Fibroblast of skin of scalp (primary cell): ENCODE measurements around the gene ARHGEF12.

Experiments
- DNase-seq: peaks from one replicate; pipeline ENCODE4 v3.0.0-alpha.2; 2013

ARHGEF12 gene

GRCh38 chr11:120343429-120343828, 7.2 kb downstream of the ARHGEF12 start:
- DNase-seq: no peak

GRCh38 chr11:120344302-120345004, 8.2 kb downstream of the ARHGEF12 start:
- peak; percentile 53 for DNase-seq

GRCh38 chr11:120346233-120346632, 10.0 kb downstream of the ARHGEF12 start:
- DNase-seq: no peak

- DNase-seq: no peak
Observed at GRCh38 chr11:120350637-120351036, 14.4 kb downstream of the ARHGEF12 start.

GRCh38 chr11:120352405-120352804, 16.2 kb downstream of the ARHGEF12 start:
- DNase-seq: no peak

- no peak for DNase-seq
Observed at GRCh38 chr11:120354068-120354467, 17.9 kb downstream of the ARHGEF12 start.

- peak; percentile 29 for DNase-seq
Observed at GRCh38 chr11:120354779-120355178, 18.6 kb downstream of the ARHGEF12 start.

GRCh38 chr11:120357620-120358019, 21.4 kb downstream of the ARHGEF12 start:
- no peak for DNase-seq

GRCh38 chr11:120358729-120359128, 22.5 kb downstream of the ARHGEF12 start:
- DNase-seq: no peak

- no peak for DNase-seq
Observed at GRCh38 chr11:120363436-120363835, 27.2 kb downstream of the ARHGEF12 start.

GRCh38 chr11:120365512-120365911, 29.3 kb downstream of the ARHGEF12 start:
- DNase-seq: no peak

GRCh38 chr11:120372296-120372695, 36.1 kb downstream of the ARHGEF12 start:
- DNase-seq: no peak

GRCh38 chr11:120375076-120375475, 38.9 kb downstream of the ARHGEF12 start:
- DNase-seq: no peak

GRCh38 chr11:120376547-120377182, 40.5 kb downstream of the ARHGEF12 start:
- no peak for DNase-seq

GRCh38 chr11:120378474-120378873, 42.3 kb downstream of the ARHGEF12 start:
- DNase-seq: no peak

GRCh38 chr11:120381401-120381800, 45.2 kb downstream of the ARHGEF12 start:
- no peak for DNase-seq

GRCh38 chr11:120383518-120384155, 47.4 kb downstream of the ARHGEF12 start:
- DNase-seq: peak; percentile 12

GRCh38 chr11:120384476-120384875, 48.3 kb downstream of the ARHGEF12 start:
- no peak for DNase-seq

- DNase-seq: peak; percentile 57
Observed at GRCh38 chr11:120385110-120385509, 48.9 kb downstream of the ARHGEF12 start.

GRCh38 chr11:120385655-120386054, 49.4 kb downstream of the ARHGEF12 start:
- no peak for DNase-seq

GRCh38 chr11:120386318-120386717, 50.1 kb downstream of the ARHGEF12 start:
- DNase-seq: no peak

- peak; percentile 34 for DNase-seq
Observed at GRCh38 chr11:120386774-120387371, 50.7 kb downstream of the ARHGEF12 start.

- no peak for DNase-seq
Observed at GRCh38 chr11:120388261-120388660, 52.0 kb downstream of the ARHGEF12 start.
